Measurements from ENCODE around the gene UGT1A3.
"Not testable (repeated sequence)": the region's sequence is repeated elsewhere in the genome, so short reads cannot be mapped to it uniquely, and the experiment has no call there.

The UGT1A3 gene

DNA sequence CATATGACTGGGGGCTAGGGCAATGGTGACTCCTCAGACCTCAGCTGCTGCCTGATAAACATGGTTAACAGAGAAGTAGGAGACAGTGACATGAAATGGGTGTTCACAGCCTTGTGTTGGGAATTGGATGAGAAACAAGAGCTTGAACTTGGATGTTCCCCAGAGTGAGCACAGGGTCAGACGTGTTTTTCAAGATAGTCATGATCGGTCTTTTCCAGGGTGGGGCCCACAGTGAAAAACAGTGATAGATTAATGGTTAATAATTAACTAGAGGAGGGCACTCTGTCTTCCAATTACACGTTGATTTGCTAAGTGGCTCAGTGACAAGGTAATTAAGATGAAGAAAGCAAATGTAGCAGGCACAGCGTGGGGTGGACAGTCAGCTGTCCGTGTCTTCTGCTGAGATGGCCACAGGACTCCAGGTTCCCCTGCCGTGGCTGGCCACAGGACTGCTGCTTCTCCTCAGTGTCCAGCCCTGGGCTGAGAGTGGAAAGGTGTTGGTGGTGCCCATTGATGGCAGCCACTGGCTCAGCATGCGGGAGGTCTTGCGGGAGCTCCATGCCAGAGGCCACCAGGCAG lies at the start of gene UGT1A3:
UGT1A3 (plus strand) TSS at position 320 of the 579 bp plus-strand sequence; CDS start at position 405, 85 bp downstream.
- DNase-seq: no peak

- no peak for DNase-seq
Measured at GRCh38 chr2:233679196-233679595, 49.6 kb upstream of the UGT1A3 start.

DNA sequence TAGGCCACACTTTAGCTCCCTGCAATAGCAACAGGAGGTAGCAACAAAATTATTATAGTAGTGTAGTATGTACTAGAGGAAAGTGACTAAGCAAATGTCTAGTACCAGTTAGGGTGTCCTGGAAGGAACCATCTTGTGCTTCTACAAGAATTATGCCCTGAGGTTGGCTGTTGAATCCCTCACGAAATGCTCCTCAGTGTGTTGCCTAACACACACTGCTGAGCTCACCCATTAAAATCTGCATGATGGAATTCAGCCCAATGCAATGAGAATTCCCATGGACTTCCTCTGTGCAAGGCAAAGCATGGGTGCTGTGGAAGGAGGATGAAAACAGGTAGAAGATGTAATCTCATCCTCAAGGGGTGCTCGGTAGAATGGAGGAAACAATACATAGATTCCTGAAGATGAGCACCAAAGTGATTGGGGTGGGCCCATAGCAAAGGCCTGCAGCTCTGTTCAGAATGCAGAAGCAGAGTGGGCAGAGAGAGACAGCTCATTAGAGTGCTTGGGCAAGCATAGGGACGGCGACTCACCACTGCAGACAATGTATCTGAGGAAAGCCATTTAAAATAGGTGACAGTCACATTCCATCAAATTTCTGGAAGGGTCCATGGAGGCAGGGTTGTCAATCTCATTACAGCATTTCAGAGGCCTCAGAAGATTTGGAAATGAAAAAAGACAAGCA lies 48.3 kb upstream of the UGT1A3 start:
- DNase-seq: no peak

GRCh38 chr2:233681521-233682099 lies 47.2 kb upstream of the UGT1A3 start, which contains the start of gene UGT1A7:
Gene UGT1A7, plus strand, starts transcription at chr2:233681901. Its CDS starts 37 bp downstream, at chr2:233681938.
- no peak for DNase-seq

- DNase-seq: no peak
Measured at GRCh38 chr2:233684640-233685039, 44.2 kb upstream of the UGT1A3 start.

DNA sequence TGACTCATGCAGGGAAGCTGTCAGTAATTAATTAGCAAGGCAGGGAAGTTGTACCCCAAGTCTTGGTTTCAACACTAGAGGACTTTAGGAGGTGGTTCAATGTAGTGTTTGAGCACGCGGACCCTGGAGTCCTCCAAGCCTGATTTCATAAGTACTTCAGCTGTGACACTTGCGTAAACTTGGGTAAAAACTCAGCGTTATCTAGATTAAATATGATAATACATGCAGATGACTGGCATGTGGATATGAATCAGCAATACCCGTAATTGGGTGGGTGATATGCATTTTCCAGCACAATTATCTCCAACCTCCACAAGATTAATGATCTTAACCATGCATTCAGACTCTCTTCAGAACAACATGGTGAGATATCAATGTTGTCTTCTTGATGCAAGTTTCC lies 41.9 kb upstream of the UGT1A3 start:
- no peak for DNase-seq

DNA sequence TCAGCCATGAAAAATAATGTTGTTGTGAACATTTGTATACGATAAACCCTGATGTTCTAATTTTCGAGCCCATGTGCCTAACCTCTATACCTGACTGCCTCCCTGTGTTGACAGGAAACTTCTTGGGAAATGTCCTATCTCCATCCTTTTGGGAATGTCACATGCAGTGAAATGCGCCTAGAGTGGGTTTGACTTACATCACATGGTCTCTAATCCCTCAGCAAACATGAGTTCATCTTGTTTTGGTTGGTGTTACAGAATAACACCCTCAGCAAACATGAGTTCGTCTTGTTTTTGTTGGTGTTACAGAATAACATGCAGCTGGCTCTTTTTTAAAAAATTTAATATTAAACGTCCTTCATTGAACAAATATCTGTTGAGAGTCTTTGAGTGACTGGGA lies 40.5 kb upstream of the UGT1A3 start:
- DNase-seq: no peak

DNA sequence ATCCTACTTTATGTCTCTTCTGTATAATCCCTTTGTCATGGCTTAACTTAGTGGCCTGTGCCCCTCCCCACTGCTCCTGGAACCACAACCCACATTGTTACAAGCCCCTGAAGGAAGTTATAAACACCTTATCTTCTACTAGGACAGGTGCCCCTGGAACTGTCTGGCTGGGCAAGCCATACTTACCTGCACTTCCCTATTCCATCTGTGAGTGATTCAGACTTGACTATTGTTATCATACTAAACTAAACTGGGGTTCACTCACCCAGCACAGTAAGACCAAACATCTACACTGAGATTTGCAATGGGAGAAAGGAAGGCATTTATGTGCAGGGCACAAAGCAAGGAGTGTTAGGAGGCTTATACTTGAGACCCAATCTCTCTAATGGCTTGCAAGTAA lies 39.8 kb upstream of the UGT1A3 start:
- DNase-seq: no peak

- DNase-seq: no peak
Measured at GRCh38 chr2:233689501-233689900, 39.3 kb upstream of the UGT1A3 start.

- DNase-seq: no peak
Measured at GRCh38 chr2:233690444-233690843, 38.4 kb upstream of the UGT1A3 start.

GRCh38 chr2:233691443-233692433 lies 37.1 kb upstream of the UGT1A3 start:
- no peak for DNase-seq

DNA sequence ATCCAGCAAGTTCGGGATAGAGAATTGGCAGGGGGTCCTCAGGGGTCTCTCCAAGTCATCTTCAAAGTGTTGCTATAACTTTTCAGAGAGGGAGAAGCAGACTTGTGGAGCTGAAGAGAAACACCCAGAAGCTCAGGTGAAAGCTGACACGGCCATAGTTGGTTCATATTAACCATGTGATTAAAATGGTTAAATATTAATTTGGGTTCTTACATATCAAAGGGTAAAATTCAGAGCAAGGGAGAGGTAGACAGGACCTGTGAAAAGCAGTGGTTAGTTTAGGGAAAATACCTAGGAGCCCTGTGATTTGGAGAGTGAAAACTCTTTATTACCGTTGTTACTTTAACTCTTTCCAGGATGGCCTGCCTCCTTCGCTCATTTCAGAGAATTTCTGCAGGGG lies 36.2 kb upstream of the UGT1A3 start, which contains the start of gene UGT1A6:
UGT1A6 (plus strand) TSS at position 243 of the 400 bp plus-strand sequence; CDS start at position 358, 115 bp downstream.
- DNase-seq: no peak

DNA sequence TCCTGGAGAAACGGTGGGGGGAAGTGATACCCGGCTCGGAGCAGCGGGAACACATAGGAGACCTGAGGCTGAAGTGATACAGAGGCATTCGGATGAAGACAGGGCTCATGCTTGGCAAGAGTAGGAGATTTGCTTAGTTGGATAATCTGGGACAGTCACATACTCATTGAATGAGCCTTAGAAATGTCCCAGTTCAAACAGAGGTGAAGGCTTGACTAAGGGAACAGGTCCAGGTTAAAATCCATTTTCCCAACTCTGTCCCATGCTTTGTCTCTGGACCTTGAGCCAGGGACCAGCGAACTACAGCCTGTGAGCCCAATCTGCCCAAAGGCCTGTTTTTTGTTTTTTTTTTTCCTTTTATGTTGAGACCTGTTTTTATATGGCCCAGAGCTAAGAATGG lies 34.9 kb upstream of the UGT1A3 start:
- DNase-seq: no peak

GRCh38 chr2:233698740-233699139 lies 30.1 kb upstream of the UGT1A3 start:
- DNase-seq: no peak

GRCh38 chr2:233699424-233700027 lies 29.3 kb upstream of the UGT1A3 start:
- DNase-seq: no peak

DNA sequence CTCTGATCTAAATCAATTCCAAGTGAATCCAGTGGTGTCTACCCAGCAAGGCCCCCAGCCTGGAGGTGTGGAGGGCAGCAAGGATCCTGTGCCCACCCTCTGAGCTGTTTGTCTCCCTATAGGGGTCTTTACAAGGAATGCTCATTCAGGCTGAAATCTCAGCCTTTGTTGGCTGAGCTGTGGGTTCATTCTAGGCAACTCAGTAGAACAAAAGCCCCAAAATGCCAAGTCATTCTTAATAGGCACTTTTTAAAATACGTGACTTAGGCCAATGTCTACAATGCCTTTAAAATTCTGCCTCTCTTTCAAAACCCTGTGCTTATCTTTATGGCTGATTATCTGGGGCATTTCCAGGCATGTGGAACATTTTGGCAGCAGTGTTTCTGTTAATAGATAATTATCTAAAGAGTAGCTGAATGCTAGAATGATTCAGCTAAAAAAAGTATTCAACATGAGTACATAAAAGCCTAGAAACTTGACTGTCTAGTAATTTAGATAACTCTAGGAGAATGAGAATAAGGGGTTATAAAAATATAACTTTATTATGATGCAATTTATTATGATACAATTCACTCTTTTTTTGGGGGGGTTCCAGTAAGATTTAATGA lies 28.7 kb upstream of the UGT1A3 start:
- DNase-seq: no peak

DNA sequence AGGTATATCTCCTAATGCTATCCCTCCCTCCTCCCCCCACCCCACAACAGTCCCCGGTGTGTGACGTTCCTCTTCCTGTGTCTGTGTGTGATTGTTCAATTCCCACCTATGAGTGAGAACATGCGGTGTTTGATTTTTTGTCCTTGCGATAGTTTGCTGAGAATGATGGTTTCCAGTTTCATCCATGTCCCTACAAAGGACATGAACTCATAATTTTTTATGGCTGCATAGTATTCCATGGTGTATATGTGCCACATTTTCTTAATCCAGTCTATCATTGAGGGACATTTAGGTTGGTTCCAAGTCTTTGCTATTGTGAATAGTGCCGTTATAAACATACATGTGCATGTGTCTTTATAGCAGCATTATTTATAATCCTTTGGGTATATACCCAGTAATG lies 28.0 kb upstream of the UGT1A3 start:
- DNase-seq: not testable (repeated sequence)

GRCh38 chr2:233702238-233702637 lies 26.6 kb upstream of the UGT1A3 start:
- DNase-seq: no peak

GRCh38 chr2:233705911-233706506 lies 22.8 kb upstream of the UGT1A3 start:
- DNase-seq: no peak

- DNase-seq: no peak
Measured at GRCh38 chr2:233706720-233707119, 22.1 kb upstream of the UGT1A3 start.

DNA sequence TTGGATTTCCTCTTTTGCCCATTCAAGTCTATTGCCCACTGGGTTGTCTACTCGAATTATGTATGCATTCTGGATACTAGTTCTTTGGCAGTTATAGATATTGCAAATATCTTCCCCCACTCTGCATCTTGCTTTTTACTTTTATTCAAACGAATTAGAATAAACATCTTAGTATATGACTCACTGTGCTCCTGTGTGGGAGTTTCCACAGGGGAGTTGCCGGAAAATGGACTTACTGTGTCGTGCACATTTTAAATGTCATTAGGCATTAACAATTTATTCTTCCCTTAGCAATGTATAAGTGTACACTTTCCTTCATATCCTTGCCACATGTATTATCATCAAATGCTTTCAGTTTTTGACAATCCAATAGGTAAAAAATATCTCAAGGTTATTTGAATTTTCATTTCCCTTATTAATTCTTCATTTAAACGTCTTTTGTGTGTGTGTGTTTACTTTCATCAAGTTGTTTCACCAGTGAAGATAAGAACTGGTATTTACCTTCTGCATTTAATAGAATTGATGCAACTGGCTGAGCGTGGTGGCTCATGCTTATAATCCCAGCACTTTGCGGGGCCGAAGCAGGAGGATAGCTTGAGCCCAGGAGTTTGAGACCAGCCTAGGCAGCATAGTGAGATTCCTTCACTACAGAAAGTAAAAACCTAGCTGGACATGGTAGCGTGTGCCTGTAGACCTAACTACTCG lies 20.8 kb upstream of the UGT1A3 start:
- no peak for DNase-seq

Data from stimulated activated naive CD4-positive, alpha-beta T cell treated with Interleukin-2 at 50 U/mL for 16 hours (primary cell).